HG03460 (cell line): ENCODE measurements around the gene GPC6.

Experiments
- ATAC-seq: cut with Tn5 transposase; IDR thresholded peaks from one replicate; pipeline ENCODE4 v1.9.1; 2021; ENCODE audit not compliant: unreplicated experiment

The GPC6 gene

GRCh38 chr13:93953841-93954240 lies 727.2 kb downstream of the GPC6 start:
- no peak for ATAC-seq

- no peak for ATAC-seq
Observed at GRCh38 chr13:93955904-93956303, 729.3 kb downstream of the GPC6 start.

GRCh38 chr13:93956426-93956825 lies 729.8 kb downstream of the GPC6 start:
- no peak for ATAC-seq

GRCh38 chr13:93957371-93957770 lies 730.8 kb downstream of the GPC6 start:
- ATAC-seq: no peak

- ATAC-seq: no peak
Observed at GRCh38 chr13:93959796-93960533, 733.4 kb downstream of the GPC6 start.

GRCh38 chr13:93963266-93964145 lies 736.9 kb downstream of the GPC6 start:
- no peak for ATAC-seq

GRCh38 chr13:93964146-93964512 lies 737.5 kb downstream of the GPC6 start:
- no peak for ATAC-seq

- ATAC-seq: no peak
Observed at GRCh38 chr13:93965587-93965986, 739.0 kb downstream of the GPC6 start.

- no peak for ATAC-seq
Observed at GRCh38 chr13:93966267-93966936, 739.8 kb downstream of the GPC6 start.

- no peak for ATAC-seq
Observed at GRCh38 chr13:93967286-93967685, 740.7 kb downstream of the GPC6 start.

GRCh38 chr13:93975242-93975641 lies 748.6 kb downstream of the GPC6 start:
- ATAC-seq: no peak

GRCh38 chr13:93976528-93976927 lies 749.9 kb downstream of the GPC6 start:
- ATAC-seq: no peak

GRCh38 chr13:93977986-93978385 lies 751.4 kb downstream of the GPC6 start:
- ATAC-seq: no peak

GRCh38 chr13:93981426-93981977 lies 754.9 kb downstream of the GPC6 start:
- no peak for ATAC-seq

GRCh38 chr13:93982179-93982918 lies 755.7 kb downstream of the GPC6 start:
- ATAC-seq: no peak

GRCh38 chr13:93984052-93984451 lies 757.4 kb downstream of the GPC6 start:
- no peak for ATAC-seq

- no peak for ATAC-seq
Observed at GRCh38 chr13:93984876-93985275, 758.3 kb downstream of the GPC6 start.

GRCh38 chr13:93987458-93987857 lies 760.9 kb downstream of the GPC6 start:
- ATAC-seq: no peak

- no peak for ATAC-seq
Observed at GRCh38 chr13:93991569-93991968, 765.0 kb downstream of the GPC6 start.

- ATAC-seq: no peak
Observed at GRCh38 chr13:93996481-93996880, 769.9 kb downstream of the GPC6 start.

GRCh38 chr13:94006296-94006695 lies 779.7 kb downstream of the GPC6 start:
- ATAC-seq: no peak
